Measurements from ENCODE around the gene KY. TPM values are rescaled to one million over a fixed set of nuclear protein-coding genes. Genes with fewer than 3 reads are reported as not detected.

Gene KY
- total RNA-seq = under 0.01 TPM

GRCh38 chr3:134650431-134651346 lies at the start of gene KY:
Gene KY, minus strand, starts transcription at chr3:134651022. Its CDS starts 62 bp downstream, at chr3:134650960.
- Histone ChIP-seq H3K4me1 (ENCODE audit: insufficient read depth, low read length) (peaks cover 3% of the 10 kb centered on the region), H3K9me3 (ENCODE audit: low read depth, low read length) (no peaks in the 10 kb centered on the region), H3K4me3 (ENCODE audit: low read length) (no peak within 1 kb of the TSS), H3K27me3 (ENCODE audit: insufficient read depth, low read length) (peaks cover 9% of the 10 kb centered on the region)

- Histone ChIP-seq H3K27me3 (ENCODE audit: insufficient read depth, low read length) (no peaks in the 10 kb centered on the region), H3K4me3 (ENCODE audit: low read length) (no peak overlapping the region), H3K9me3 (ENCODE audit: low read depth, low read length) (no peaks in the 10 kb centered on the region), H3K4me1 (ENCODE audit: insufficient read depth, low read length) (no peaks in the 10 kb centered on the region)
Measured at GRCh38 chr3:134699721-134700120, 48.9 kb upstream of the KY start.

- no peaks in the 10 kb centered on the region for H3K9me3 ChIP-seq (ENCODE audit: low read depth, low read length)
- no peaks in the 10 kb centered on the region for H3K27me3 ChIP-seq (ENCODE audit: insufficient read depth, low read length)
- H3K4me1 ChIP-seq (ENCODE audit: insufficient read depth, low read length) = no peaks in the 10 kb centered on the region
- H3K4me3 ChIP-seq (ENCODE audit: low read length) = no peak overlapping the region
Measured at GRCh38 chr3:134699141-134699711, 48.4 kb upstream of the KY start.

GRCh38 chr3:134697830-134698689 lies 47.2 kb upstream of the KY start:
- Histone ChIP-seq H3K27me3 (ENCODE audit: insufficient read depth, low read length) (no peaks in the 10 kb centered on the region), H3K4me3 (ENCODE audit: low read length) (no peak overlapping the region), H3K9me3 (ENCODE audit: low read depth, low read length) (no peaks in the 10 kb centered on the region), H3K4me1 (ENCODE audit: insufficient read depth, low read length) (no peaks in the 10 kb centered on the region)

- Histone ChIP-seq H3K4me3 (ENCODE audit: low read length) (no peak overlapping the region), H3K9me3 (ENCODE audit: low read depth, low read length) (no peaks in the 10 kb centered on the region), H3K4me1 (ENCODE audit: insufficient read depth, low read length) (no peaks in the 10 kb centered on the region), H3K27me3 (ENCODE audit: insufficient read depth, low read length) (no peaks in the 10 kb centered on the region)
Measured at GRCh38 chr3:134696155-134696554, 45.3 kb upstream of the KY start.

GRCh38 chr3:134694946-134695543 lies 44.2 kb upstream of the KY start:
- Histone ChIP-seq H3K9me3 (ENCODE audit: low read depth, low read length) (no peaks in the 10 kb centered on the region), H3K27me3 (ENCODE audit: insufficient read depth, low read length) (no peaks in the 10 kb centered on the region), H3K4me3 (ENCODE audit: low read length) (no peak overlapping the region), H3K4me1 (ENCODE audit: insufficient read depth, low read length) (no peaks in the 10 kb centered on the region)

GRCh38 chr3:134694466-134694865 lies 43.6 kb upstream of the KY start:
- Histone ChIP-seq H3K4me1 (ENCODE audit: insufficient read depth, low read length) (no peaks in the 10 kb centered on the region), H3K27me3 (ENCODE audit: insufficient read depth, low read length) (no peaks in the 10 kb centered on the region), H3K9me3 (ENCODE audit: low read depth, low read length) (no peaks in the 10 kb centered on the region), H3K4me3 (ENCODE audit: low read length) (no peak overlapping the region)

- Histone ChIP-seq H3K9me3 (ENCODE audit: low read depth, low read length) (no peaks in the 10 kb centered on the region), H3K4me3 (ENCODE audit: low read length) (no peak overlapping the region), H3K27me3 (ENCODE audit: insufficient read depth, low read length) (no peaks in the 10 kb centered on the region), H3K4me1 (ENCODE audit: insufficient read depth, low read length) (no peaks in the 10 kb centered on the region)
Measured at GRCh38 chr3:134693804-134694203, 43.0 kb upstream of the KY start.

- Histone ChIP-seq H3K9me3 (ENCODE audit: low read depth, low read length) (no peaks in the 10 kb centered on the region), H3K4me3 (ENCODE audit: low read length) (no peak overlapping the region), H3K27me3 (ENCODE audit: insufficient read depth, low read length) (no peaks in the 10 kb centered on the region)
Measured at GRCh38 chr3:134693226-134693625, 42.4 kb upstream of the KY start.

GRCh38 chr3:134690226-134690625 lies 39.4 kb upstream of the KY start:
- Histone ChIP-seq H3K4me3 (ENCODE audit: low read length) (no peak overlapping the region), H3K9me3 (ENCODE audit: low read depth, low read length) (no peaks in the 10 kb centered on the region), H3K4me1 (ENCODE audit: insufficient read depth, low read length) (no peaks in the 10 kb centered on the region), H3K27me3 (ENCODE audit: insufficient read depth, low read length) (no peaks in the 10 kb centered on the region)

More at GRCh38 chr3:134693226-134693625, 42.4 kb upstream of the KY start:
- H3K4me1 ChIP-seq (ENCODE audit: insufficient read depth, low read length) = no peaks in the 10 kb centered on the region

GRCh38 chr3:134687642-134688041 lies 36.8 kb upstream of the KY start:
- Histone ChIP-seq H3K27me3 (ENCODE audit: insufficient read depth, low read length) (no peaks in the 10 kb centered on the region), H3K4me3 (ENCODE audit: low read length) (no peak overlapping the region), H3K4me1 (ENCODE audit: insufficient read depth, low read length) (no peaks in the 10 kb centered on the region), H3K9me3 (ENCODE audit: low read depth, low read length) (no peaks in the 10 kb centered on the region)

- Histone ChIP-seq H3K27me3 (ENCODE audit: insufficient read depth, low read length) (no peaks in the 10 kb centered on the region), H3K4me3 (ENCODE audit: low read length) (no peak overlapping the region), H3K9me3 (ENCODE audit: low read depth, low read length) (no peaks in the 10 kb centered on the region), H3K4me1 (ENCODE audit: insufficient read depth, low read length) (no peaks in the 10 kb centered on the region)
Measured at GRCh38 chr3:134685929-134686802, 35.3 kb upstream of the KY start.

- Histone ChIP-seq H3K27me3 (ENCODE audit: insufficient read depth, low read length) (no peaks in the 10 kb centered on the region), H3K9me3 (ENCODE audit: low read depth, low read length) (no peaks in the 10 kb centered on the region), H3K4me3 (ENCODE audit: low read length) (no peak overlapping the region), H3K4me1 (ENCODE audit: insufficient read depth, low read length) (no peaks in the 10 kb centered on the region)
Measured at GRCh38 chr3:134682196-134682880, 31.5 kb upstream of the KY start.

Data from mononuclear cell (primary cell).